Activated CD4-positive, alpha-beta memory T cell treated with anti-CD3 and anti-CD28 coated beads for 36 hours (primary cell): ENCODE results near the gene CHP1. TPM values are rescaled to one million over a fixed set of nuclear protein-coding genes. Genes with fewer than 3 reads are reported as not detected.

ENCODE experiments used
- CTCF ChIA-PET: fragments of 350-600 bp; sonication (Branson Sonifier 250); formaldehyde crosslinking; loops from one replicate; lab custom pipeline; 2021; ENCODE audit warnings: antibody characterized with exemption, inconsistent platforms; lab: Charles Lee
- POLR2A ChIA-PET: fragments of 350-600 bp; sonication (Branson Sonifier 250); formaldehyde crosslinking; loops from one replicate; lab custom pipeline; 2021; ENCODE audit warnings: antibody characterized with exemption; lab: Charles Lee
- DNase-seq: peaks from one replicate; pipeline ENCODE4 v3.0.0-alpha.2; 2020
- H3K27ac Mint-ChIP-seq: one replicate; pipeline ENCODE4 v1.8.0; 2021; ENCODE audit warnings: mixed read lengths
- H3K27me3 Mint-ChIP-seq: one replicate; pipeline ENCODE4 v1.8.0; 2021; ENCODE audit warnings: mixed read lengths
- H3K36me3 Mint-ChIP-seq: one replicate; pipeline ENCODE4 v1.8.0; 2021; ENCODE audit warnings: mixed read lengths
- H3K4me1 Mint-ChIP-seq: one replicate; pipeline ENCODE4 v1.8.0; 2021; ENCODE audit warnings: low read depth, mixed read lengths
- H3K4me3 Mint-ChIP-seq: one replicate; pipeline ENCODE4 v1.8.0; 2021; ENCODE audit warnings: mild to moderate bottlenecking, mixed read lengths
- H3K9me3 Mint-ChIP-seq: one replicate; pipeline ENCODE4 v1.8.0; 2021; ENCODE audit warnings: mixed read lengths
- intact Hi-C: fragments of 100-400 bp; cut with micrococcal nuclease; formaldehyde crosslinking; loops from one replicate; pipeline ENCODE4 v1.15.1; 2023
- total RNA-seq, 2 experiments: library from RNA; stranded (reverse); gene quantifications; one replicate each; pipeline ENCODE4 v1.2.3, GENCODE V29; 2021

The CHP1 gene
- total RNA-seq: 10 to 100 TPM; 46.3 to 48.7 TPM

DNA sequence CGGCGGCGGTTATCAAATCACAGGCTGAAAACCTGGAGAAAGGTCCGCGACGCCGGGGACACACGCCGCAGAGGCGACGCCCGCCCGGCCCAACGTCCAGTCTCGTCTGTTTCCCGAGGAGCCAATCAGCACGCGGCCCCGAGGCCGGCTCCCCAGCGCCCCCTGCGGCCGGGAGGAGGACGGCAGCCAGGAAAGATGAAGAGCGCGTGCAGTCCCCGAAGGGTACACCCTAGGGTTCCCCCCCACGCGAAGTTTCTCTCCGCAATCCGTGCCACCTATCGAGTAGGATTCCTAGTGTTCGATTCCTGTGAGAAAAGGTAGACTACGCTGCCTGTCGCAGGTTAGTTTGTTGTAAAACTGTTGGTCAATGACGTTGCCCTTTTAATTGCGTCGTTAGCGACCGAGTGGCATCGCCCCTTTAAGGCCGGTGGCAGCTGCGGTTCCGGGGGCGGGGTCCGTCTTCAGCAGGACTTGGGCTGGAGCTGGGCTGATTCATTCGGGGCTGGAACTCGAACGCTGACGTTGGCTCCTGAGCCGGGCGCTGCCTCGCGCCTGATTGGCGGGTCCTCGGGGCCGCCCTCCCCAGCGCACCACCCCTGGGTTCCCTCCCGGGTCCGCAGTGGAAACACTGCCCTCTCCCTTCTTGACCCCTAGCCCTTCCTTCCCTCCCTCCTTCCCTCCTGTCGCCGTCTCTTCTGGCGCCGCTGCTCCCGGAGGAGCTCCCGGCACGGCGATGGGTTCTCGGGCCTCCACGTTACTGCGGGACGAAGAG, at the start of gene CHP1, which contains the start of gene EXD1:
TSS of gene CHP1 (plus strand) at position 619 of the 772 bp plus-strand sequence. CDS start at position 734, 115 bp downstream.
TSS of gene EXD1 (minus strand) at position 108 of the 772 bp plus-strand sequence. CDS start 4,182 bp downstream, outside the sequence.
- no peaks in the 10 kb centered on the region for H3K27me3 Mint-ChIP-seq
- peak within 1 kb of the TSS; percentile 81 for H3K27ac Mint-ChIP-seq
- no peaks in the 10 kb centered on the region for H3K9me3 Mint-ChIP-seq
- ChIA-PET CTCF (interaction anchor here (0.6 to 1.7 kb wide), 26 partner anchors 9 to 848 kb away, joined by 3 to 11 read pairs (median 4); partner anchors contain the start of genes CHAC1, NUSAP1, OIP5 and VPS18), POLR2A (interaction anchor here (0.6 to 2.1 kb wide), 5 partner anchors 53 to 841 kb away, joined by 3 to 7 read pairs (median 6); partner anchors contain the start of genes CHAC1, INO80, NUSAP1 and OIP5)
- peaks cover 30% of the 10 kb centered on the region for H3K4me1 Mint-ChIP-seq
- no peaks in the 10 kb centered on the region for H3K36me3 Mint-ChIP-seq
- H3K4me3 Mint-ChIP-seq: peak within 1 kb of the TSS; percentile 89
- peak; percentile 98 for DNase-seq
- intact Hi-C loops: loop anchor here (1.0 to 10.0 kb wide), 8 partner anchors 52 to 324 kb away; partner anchors contain the start of genes CHAC1, ITPKA, NUSAP1 and OIP5

GRCh38 chr15:41182266-41182665, 48.8 kb upstream of the CHP1 start:
- H3K36me3 Mint-ChIP-seq: no peaks in the 10 kb centered on the region
- H3K27ac Mint-ChIP-seq: no peak overlapping the region
- POLR2A ChIA-PET: no interaction called here
- no peaks in the 10 kb centered on the region for H3K9me3 Mint-ChIP-seq
- intact Hi-C loops: loop anchor here (10.0 kb wide), 2 partner anchors 147 to 237 kb away; no protein-coding TSS in a partner anchor
- CTCF ChIA-PET: interaction anchor here (0.6 kb wide), 2 partner anchors 195 to 216 kb away, joined by 3 to 4 read pairs; no protein-coding TSS in a partner anchor
- no peak for DNase-seq
- no peaks in the 10 kb centered on the region for H3K27me3 Mint-ChIP-seq
- no peaks in the 10 kb centered on the region for H3K4me1 Mint-ChIP-seq
- H3K4me3 Mint-ChIP-seq: no peak overlapping the region

DNA sequence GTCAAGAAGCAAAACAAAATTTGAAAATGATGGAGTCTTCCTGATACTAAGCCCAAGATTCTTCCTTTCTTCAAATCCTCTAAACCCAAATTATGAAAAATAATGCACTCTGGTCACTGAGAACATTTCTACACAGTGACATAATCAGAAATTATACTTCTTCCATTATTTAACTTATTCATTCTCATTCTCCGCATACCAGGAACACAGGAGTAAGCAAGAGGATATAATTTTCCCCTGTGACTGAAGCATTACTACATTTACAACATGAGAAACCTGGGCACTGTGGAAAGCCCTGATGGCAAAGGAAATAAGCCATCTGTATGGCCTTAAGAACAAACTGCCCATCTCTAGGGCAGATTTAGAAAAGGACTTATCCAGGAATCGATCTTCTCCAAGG, 47.5 kb upstream of the CHP1 start:
- Mint-ChIP-seq H3K4me1 (no peaks in the 10 kb centered on the region), H3K36me3 (no peaks in the 10 kb centered on the region), H3K27ac (no peak overlapping the region), H3K27me3 (no peaks in the 10 kb centered on the region), H3K4me3 (no peak overlapping the region), H3K9me3 (no peaks in the 10 kb centered on the region)
- CTCF ChIA-PET: interaction anchor here (0.7 to 6.5 kb wide), 6 partner anchors 150 to 289 kb away, joined by 3 to 101 read pairs (median 4); partner anchors contain the start of gene VPS18
- intact Hi-C loops: loop anchor here (10.0 kb wide), 2 partner anchors 149 to 239 kb away; no protein-coding TSS in a partner anchor
- no peak for DNase-seq
- POLR2A ChIA-PET: no interaction called here

DNA sequence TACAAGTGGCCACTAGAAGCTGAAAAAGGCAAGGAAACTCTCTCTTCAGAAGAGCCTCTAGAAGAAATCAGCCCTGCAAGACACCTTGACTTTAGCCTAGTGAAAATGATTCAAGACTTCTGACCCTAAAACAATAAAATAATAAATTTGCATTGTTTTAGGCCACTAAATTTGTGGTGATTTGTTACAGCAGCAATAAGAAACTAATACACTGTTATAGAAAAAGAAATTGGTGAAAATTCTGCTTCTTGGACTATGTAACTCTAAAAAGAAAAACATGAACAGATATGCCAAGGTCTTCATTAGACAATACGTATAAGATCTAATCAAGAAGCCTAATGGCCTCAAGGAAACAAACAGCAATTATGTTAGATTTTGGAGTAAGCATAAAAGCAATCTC, 36.6 kb upstream of the CHP1 start:
- Mint-ChIP-seq H3K4me1 (no peaks in the 10 kb centered on the region), H3K4me3 (no peak overlapping the region), H3K27me3 (no peaks in the 10 kb centered on the region), H3K27ac (no peak overlapping the region), H3K36me3 (no peaks in the 10 kb centered on the region), H3K9me3 (no peaks in the 10 kb centered on the region)
- POLR2A ChIA-PET: no interaction called here
- CTCF ChIA-PET: no interaction called here
- intact Hi-C loops: no loop called here
- DNase-seq: no peak

GRCh38 chr15:41199470-41199869, 31.6 kb upstream of the CHP1 start:
- intact Hi-C loops: no loop called here
- DNase-seq: no peak
- no peaks in the 10 kb centered on the region for H3K4me1 Mint-ChIP-seq
- ChIA-PET POLR2A (no interaction called here), CTCF (no interaction called here)
- no peaks in the 10 kb centered on the region for H3K9me3 Mint-ChIP-seq
- H3K27me3 Mint-ChIP-seq: no peaks in the 10 kb centered on the region
- H3K4me3 Mint-ChIP-seq: no peak overlapping the region
- no peaks in the 10 kb centered on the region for H3K36me3 Mint-ChIP-seq
- H3K27ac Mint-ChIP-seq: no peak overlapping the region

GRCh38 chr15:41203395-41203794, 27.7 kb upstream of the CHP1 start:
- POLR2A ChIA-PET: no interaction called here
- CTCF ChIA-PET: no interaction called here

DNA sequence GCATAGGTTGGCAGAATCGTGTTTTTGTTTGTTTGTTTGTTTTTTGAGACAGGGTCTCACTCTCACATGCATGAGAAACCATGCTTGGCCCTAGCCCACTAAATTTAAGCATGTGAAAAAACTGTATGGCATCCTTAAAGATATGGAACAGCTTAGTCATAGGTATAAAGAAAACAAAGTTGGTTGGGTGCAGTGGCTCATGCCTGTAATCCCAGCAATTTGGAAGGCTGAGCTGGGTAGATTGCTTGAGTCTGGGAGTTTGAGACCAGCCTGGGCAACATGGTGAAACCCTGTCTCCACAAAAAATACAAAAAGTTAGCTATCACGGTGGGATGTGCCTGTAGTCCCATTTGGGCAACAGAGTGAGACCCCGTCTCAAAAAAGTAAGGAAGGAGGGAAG, 25.8 kb upstream of the CHP1 start:
- ChIA-PET CTCF (no interaction called here), POLR2A (no interaction called here)
- Mint-ChIP-seq H3K36me3 (no peaks in the 10 kb centered on the region), H3K27ac (no peak overlapping the region), H3K4me3 (no peak overlapping the region), H3K9me3 (no peaks in the 10 kb centered on the region), H3K27me3 (no peaks in the 10 kb centered on the region), H3K4me1 (no peaks in the 10 kb centered on the region)
- DNase-seq: no peak
- intact Hi-C loops: no loop called here

More at GRCh38 chr15:41203395-41203794, 27.7 kb upstream of the CHP1 start:
- Mint-ChIP-seq H3K9me3 (no peaks in the 10 kb centered on the region), H3K4me3 (no peak overlapping the region), H3K27ac (no peak overlapping the region), H3K4me1 (no peaks in the 10 kb centered on the region), H3K27me3 (no peaks in the 10 kb centered on the region), H3K36me3 (no peaks in the 10 kb centered on the region)
- DNase-seq: no peak
- intact Hi-C loops: no loop called here

- Mint-ChIP-seq H3K4me1 (no peaks in the 10 kb centered on the region), H3K27me3 (peaks cover 4% of the 10 kb centered on the region), H3K27ac (no peak overlapping the region), H3K9me3 (no peaks in the 10 kb centered on the region), H3K36me3 (no peaks in the 10 kb centered on the region), H3K4me3 (no peak overlapping the region)
- DNase-seq: no peak
- intact Hi-C loops: no loop called here
- CTCF ChIA-PET: interaction anchor here (0.6 to 1.0 kb wide), 2 partner anchors 233 to 266 kb away, joined by 3 to 4 read pairs; no protein-coding TSS in a partner anchor
- POLR2A ChIA-PET: no interaction called here
Measured at GRCh38 chr15:41207687-41208448, 23.2 kb upstream of the CHP1 start.

DNA sequence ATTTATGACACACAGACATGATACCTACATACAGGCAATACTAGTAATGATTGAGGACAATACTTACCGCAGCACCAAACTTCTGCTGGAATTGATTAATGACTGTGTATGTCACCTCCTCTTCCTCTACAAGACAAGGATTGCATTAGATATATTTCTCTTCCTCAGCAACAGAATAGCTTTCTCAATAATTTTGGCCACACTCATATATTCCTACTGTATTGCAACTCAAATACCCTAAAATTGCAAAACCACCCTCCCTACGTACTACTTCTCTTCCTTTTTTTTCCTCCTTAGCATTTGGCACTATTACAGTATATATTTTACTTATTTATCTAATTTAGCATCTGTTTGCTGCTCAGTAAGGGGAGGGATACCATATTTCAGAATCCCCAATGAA, 15.4 kb upstream of the CHP1 start:
- H3K4me1 Mint-ChIP-seq: no peaks in the 10 kb centered on the region
- ChIA-PET POLR2A (no interaction called here), CTCF (no interaction called here)
- no peak overlapping the region for H3K4me3 Mint-ChIP-seq
- H3K9me3 Mint-ChIP-seq: no peaks in the 10 kb centered on the region
- peaks cover 12% of the 10 kb centered on the region for H3K27me3 Mint-ChIP-seq
- DNase-seq: no peak
- H3K27ac Mint-ChIP-seq: no peak overlapping the region
- intact Hi-C loops: no loop called here
- H3K36me3 Mint-ChIP-seq: no peaks in the 10 kb centered on the region

DNA sequence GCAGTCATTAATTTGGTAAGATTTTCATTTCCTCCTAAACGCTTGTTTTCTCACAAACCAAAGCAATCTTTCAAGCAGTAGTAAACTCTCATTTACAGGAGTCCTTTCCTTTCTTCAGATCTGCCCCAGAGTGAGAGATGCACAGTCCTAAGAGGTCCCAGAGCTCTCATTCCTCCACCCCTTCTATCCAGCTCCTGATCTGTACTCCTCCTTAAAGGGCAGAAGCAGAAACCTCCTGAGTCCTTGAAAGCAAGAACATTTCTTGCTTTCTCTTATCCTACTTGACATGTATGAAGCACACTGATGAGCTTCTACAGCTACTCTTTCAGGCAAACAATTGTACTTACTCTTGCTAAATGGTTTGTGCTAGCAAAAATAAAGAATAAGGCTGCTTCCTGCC, 12.2 kb upstream of the CHP1 start:
- POLR2A ChIA-PET: no interaction called here
- H3K9me3 Mint-ChIP-seq: no peaks in the 10 kb centered on the region
- H3K36me3 Mint-ChIP-seq: no peaks in the 10 kb centered on the region
- H3K27ac Mint-ChIP-seq: no peak overlapping the region
- DNase-seq: no peak
- CTCF ChIA-PET: no interaction called here
- no peak overlapping the region for H3K4me3 Mint-ChIP-seq
- intact Hi-C loops: no loop called here
- H3K27me3 Mint-ChIP-seq: peaks cover 9% of the 10 kb centered on the region
- H3K4me1 Mint-ChIP-seq: no peaks in the 10 kb centered on the region

DNA sequence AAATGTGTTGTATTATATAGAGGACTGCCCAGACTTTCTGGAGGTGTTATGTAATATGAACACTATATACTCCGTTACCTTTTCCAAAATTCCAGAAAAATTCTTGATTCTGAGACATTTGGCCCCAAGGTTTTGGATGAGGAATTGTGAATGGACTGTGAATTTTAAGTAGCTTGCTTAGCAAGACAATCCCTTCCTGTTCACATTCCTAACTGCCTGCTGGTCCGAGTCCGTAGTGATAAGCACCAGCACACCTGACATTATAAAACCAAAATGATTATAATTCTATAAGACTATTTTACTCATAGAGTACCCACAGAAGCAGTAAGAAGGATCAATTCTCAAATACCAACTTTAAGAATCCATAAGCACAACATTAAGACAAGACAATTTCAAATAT, 11.7 kb upstream of the CHP1 start:
- no peak for DNase-seq
- H3K36me3 Mint-ChIP-seq: no peaks in the 10 kb centered on the region
- ChIA-PET POLR2A (no interaction called here), CTCF (no interaction called here)
- intact Hi-C loops: no loop called here
- H3K4me1 Mint-ChIP-seq: no peaks in the 10 kb centered on the region
- no peaks in the 10 kb centered on the region for H3K9me3 Mint-ChIP-seq
- peaks cover 9% of the 10 kb centered on the region for H3K27me3 Mint-ChIP-seq
- no peak overlapping the region for H3K27ac Mint-ChIP-seq
- no peak overlapping the region for H3K4me3 Mint-ChIP-seq

- DNase-seq: no peak
- H3K27ac Mint-ChIP-seq: peak overlapping the region; percentile 81
- peak overlapping the region; percentile 89 for H3K4me3 Mint-ChIP-seq
- ChIA-PET CTCF (interaction anchor here (1.0 to 1.7 kb wide), 6 partner anchors 13 to 288 kb away, joined by 4 to 11 read pairs (median 4); partner anchors contain the start of gene CHAC1), POLR2A (interaction anchor here (0.6 to 2.1 kb wide), 4 partner anchors 53 to 842 kb away, joined by 3 to 7 read pairs (median 6); partner anchors contain the start of genes CHAC1 and INO80)
- intact Hi-C loops: loop anchor here (2.0 to 10.0 kb wide), 4 partner anchors 53 to 277 kb away; partner anchors contain the start of genes CHAC1 and RTF1
- H3K27me3 Mint-ChIP-seq: no peaks in the 10 kb centered on the region
- no peaks in the 10 kb centered on the region for H3K9me3 Mint-ChIP-seq
- H3K36me3 Mint-ChIP-seq: no peaks in the 10 kb centered on the region
- H3K4me1 Mint-ChIP-seq: peaks cover 30% of the 10 kb centered on the region
Measured at GRCh38 chr15:41230345-41230649, 771 bp upstream of the CHP1 start.
